Measurements from ENCODE around the gene KRT16. TPM values are rescaled to one million over a fixed set of nuclear protein-coding genes. Genes with fewer than 3 reads are reported as not detected.

Gene KRT16
- total RNA-seq, 1 donor, result 4.3 TPM

DNA sequence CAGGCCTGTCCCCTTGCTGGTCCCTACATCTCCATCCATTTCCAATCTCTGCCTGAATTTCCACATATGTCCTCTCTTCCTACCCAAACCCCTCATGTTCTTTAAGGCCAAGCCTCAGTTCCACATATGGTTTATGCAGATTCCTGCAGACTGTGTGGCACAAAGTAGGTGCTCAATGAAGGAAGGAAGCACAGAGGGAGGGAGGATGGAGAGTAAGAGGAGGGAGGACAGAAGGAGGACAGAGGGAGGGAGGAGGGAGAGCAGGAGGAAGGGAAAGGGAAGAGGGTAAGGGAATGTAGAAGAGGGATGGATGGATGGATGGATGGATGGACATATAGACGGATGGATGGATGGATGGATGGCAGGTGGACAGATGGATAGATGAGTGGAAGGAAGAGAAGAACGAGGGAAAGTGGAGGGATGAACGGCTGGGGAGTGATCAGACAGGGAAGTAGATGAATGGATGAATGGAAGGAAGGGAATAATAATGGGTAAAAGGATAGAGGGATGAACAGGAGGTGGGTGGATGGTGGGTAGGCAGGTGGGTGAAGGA is 18.1 kb downstream of the KRT16 start:
- no peak overlapping the region for H3K4me2 ChIP-seq (ENCODE audit: insufficient read depth, low read length)
- no peak overlapping the region for H2AFZ ChIP-seq (ENCODE audit: low read length)
- TF ChIP-seq, protein P1, sequence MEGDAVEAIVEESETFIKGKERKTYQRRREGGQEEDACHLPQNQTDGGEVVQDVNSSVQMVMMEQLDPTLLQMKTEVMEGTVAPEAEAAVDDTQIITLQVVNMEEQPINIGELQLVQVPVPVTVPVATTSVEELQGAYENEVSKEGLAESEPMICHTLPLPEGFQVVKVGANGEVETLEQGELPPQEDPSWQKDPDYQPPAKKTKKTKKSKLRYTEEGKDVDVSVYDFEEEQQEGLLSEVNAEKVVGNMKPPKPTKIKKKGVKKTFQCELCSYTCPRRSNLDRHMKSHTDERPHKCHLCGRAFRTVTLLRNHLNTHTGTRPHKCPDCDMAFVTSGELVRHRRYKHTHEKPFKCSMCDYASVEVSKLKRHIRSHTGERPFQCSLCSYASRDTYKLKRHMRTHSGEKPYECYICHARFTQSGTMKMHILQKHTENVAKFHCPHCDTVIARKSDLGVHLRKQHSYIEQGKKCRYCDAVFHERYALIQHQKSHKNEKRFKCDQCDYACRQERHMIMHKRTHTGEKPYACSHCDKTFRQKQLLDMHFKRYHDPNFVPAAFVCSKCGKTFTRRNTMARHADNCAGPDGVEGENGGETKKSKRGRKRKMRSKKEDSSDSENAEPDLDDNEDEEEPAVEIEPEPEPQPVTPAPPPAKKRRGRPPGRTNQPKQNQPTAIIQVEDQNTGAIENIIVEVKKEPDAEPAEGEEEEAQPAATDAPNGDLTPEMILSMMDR (IDR thresholded peaks at IDR 0.05; ENCODE audit: extremely low read depth, low read depth, low read length), result no peak
- H3K4me1 ChIP-seq (ENCODE audit: insufficient read depth, low read length), result no peaks in the 10 kb centered on the region
- H3K27ac ChIP-seq (ENCODE audit: low read depth, low read length), result no peak overlapping the region
- H3K9me3 ChIP-seq (ENCODE audit: low read depth, low read length), result no peaks in the 10 kb centered on the region
- DNase-seq (ENCODE audit: insufficient read length, low spot score, missing footprints), result no peak
- no peaks in the 10 kb centered on the region for H3K36me3 ChIP-seq (ENCODE audit: insufficient read depth, low read length)
- no peaks in the 10 kb centered on the region for H3K79me2 ChIP-seq (ENCODE audit: insufficient read depth, low read length)
- no peaks in the 10 kb centered on the region for H4K20me1 ChIP-seq (ENCODE audit: insufficient read depth, low read length)
- no peak overlapping the region for H3K4me3 ChIP-seq (ENCODE audit: insufficient read depth, low read length)
- H3K27me3 ChIP-seq (ENCODE audit: insufficient read depth, low read length), result peaks cover 26% of the 10 kb centered on the region

DNA sequence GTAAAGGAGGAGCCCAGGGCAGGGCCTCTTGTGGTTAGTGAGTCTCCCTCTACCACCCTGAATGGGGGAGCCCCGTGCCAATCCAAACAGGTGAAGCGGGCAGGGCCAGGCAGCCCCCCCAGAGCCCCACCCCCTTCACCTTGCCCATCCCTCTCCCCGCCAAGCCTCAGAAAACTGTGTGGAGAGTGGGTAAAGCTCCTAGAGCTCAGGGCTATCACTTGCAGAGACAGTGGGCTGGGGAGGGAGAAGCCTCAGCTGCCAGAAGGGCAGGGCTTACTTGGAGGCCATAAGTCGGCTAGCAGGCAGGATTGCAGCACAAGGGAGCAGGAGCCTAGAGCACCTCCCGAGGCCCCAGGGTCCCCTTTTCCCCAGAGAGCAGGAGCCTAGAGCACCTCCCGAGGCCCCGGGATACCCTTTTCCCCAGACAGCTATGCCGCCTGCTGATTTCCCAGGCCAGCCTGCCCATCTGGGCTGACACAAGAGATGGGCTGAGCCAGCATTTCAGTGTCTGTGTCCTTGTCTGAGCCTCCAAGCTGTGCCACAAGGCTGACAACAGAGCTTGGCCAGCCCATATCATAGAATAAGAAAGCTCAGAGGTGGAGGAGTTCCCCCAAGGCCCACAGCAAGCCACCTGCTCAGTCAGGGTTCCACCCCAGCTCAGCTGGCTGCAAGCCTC is 19.1 kb downstream of the KRT16 start:
- no peak overlapping the region for H3K4me3 ChIP-seq (ENCODE audit: insufficient read depth, low read length)
- H3K27ac ChIP-seq (ENCODE audit: low read depth, low read length), result no peak overlapping the region
- no peaks in the 10 kb centered on the region for H3K79me2 ChIP-seq (ENCODE audit: insufficient read depth, low read length)
- H3K27me3 ChIP-seq (ENCODE audit: insufficient read depth, low read length), result peaks cover 28% of the 10 kb centered on the region
- H4K20me1 ChIP-seq (ENCODE audit: insufficient read depth, low read length), result no peaks in the 10 kb centered on the region
- no peaks in the 10 kb centered on the region for H3K36me3 ChIP-seq (ENCODE audit: insufficient read depth, low read length)
- DNase-seq (ENCODE audit: insufficient read length, low spot score, missing footprints), result no peak
- H3K4me2 ChIP-seq (ENCODE audit: insufficient read depth, low read length), result no peak overlapping the region
- no peaks in the 10 kb centered on the region for H3K9me3 ChIP-seq (ENCODE audit: low read depth, low read length)
- TF ChIP-seq, protein P1 (IDR thresholded peaks at IDR 0.05; ENCODE audit: extremely low read depth, low read depth, low read length), result no peak
- no peak overlapping the region for H2AFZ ChIP-seq (ENCODE audit: low read length)
- H3K4me1 ChIP-seq (ENCODE audit: insufficient read depth, low read length), result no peaks in the 10 kb centered on the region

DNA sequence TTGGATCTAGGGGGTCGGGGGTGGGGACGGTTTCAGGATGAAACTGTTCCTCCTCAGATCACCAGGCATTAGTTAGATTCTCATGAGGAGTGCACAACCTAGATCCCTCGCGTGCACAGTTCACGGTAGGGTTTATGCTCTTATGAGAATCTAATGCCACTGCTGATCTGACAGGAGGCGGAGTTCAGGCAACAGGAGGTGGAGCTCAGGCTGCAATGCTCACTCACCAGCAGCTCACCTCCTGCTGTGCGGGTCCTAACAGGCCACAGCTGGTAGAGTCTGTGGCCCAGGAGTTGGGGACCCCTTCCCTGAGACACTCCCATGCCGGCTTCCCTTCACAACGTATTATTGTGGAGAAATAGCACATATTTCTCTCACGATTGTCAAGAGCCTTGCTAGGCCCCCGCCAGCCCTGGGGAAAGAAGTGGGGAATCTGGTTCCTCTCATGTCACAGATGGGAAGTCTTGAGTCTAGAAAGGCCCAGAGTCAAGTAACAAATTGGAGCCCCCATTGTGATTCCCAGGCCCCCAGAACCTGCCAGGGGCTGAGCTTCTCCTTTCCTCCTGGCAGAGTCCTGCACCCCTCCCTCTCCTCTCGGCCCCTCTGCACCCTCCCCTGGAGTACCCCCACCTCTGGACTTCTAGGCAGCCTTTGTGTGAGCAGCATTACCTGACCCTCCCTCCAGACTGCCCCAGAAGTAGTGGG is 19.8 kb downstream of the KRT16 start:
- no peak overlapping the region for H2AFZ ChIP-seq (ENCODE audit: low read length)
- no peaks in the 10 kb centered on the region for H4K20me1 ChIP-seq (ENCODE audit: insufficient read depth, low read length)
- no peak overlapping the region for H3K27ac ChIP-seq (ENCODE audit: low read depth, low read length)
- H3K4me3 ChIP-seq (ENCODE audit: insufficient read depth, low read length), result no peak overlapping the region
- H3K9me3 ChIP-seq (ENCODE audit: low read depth, low read length), result no peaks in the 10 kb centered on the region
- H3K79me2 ChIP-seq (ENCODE audit: insufficient read depth, low read length), result no peaks in the 10 kb centered on the region
- H3K27me3 ChIP-seq (ENCODE audit: insufficient read depth, low read length), result peaks cover 28% of the 10 kb centered on the region
- peaks cover 3% of the 10 kb centered on the region for H3K4me1 ChIP-seq (ENCODE audit: insufficient read depth, low read length)
- H3K4me2 ChIP-seq (ENCODE audit: insufficient read depth, low read length), result no peak overlapping the region
- H3K36me3 ChIP-seq (ENCODE audit: insufficient read depth, low read length), result no peaks in the 10 kb centered on the region
- TF ChIP-seq, protein P1 (IDR thresholded peaks at IDR 0.05; ENCODE audit: extremely low read depth, low read depth, low read length), result no peak
- DNase-seq (ENCODE audit: insufficient read length, low spot score, missing footprints), result no peak

DNA sequence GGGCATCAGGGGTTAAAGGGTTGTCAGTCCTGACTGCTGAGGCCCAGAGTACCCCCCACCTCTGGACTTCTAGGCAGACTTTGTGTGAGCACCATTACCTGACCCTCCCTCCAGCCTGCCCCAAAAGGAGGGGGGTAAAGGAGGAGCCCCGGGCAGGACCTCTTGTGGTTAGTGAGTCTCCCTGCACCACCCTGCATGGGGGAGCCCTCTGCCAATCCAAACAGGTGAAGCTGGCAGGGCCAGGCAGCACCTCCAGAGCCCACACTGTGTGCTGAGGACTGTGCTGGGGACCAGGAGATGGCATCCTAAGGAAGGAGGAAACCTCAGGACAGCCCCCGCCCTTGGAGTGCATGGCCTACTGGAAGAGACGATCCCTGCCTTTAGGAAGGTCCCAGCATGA is 23.3 kb downstream of the KRT16 start:
- Histone ChIP-seq H3K4me1 (ENCODE audit: insufficient read depth, low read length) (peaks cover 3% of the 10 kb centered on the region), H3K36me3 (ENCODE audit: insufficient read depth, low read length) (no peaks in the 10 kb centered on the region)
- DNase-seq (ENCODE audit: insufficient read length, low spot score, missing footprints), result no peak

More for the DNA sequence above, 23.3 kb downstream of the KRT16 start:
- H3K4me2 ChIP-seq (ENCODE audit: insufficient read depth, low read length), result no peak overlapping the region
- no peak overlapping the region for H3K4me3 ChIP-seq (ENCODE audit: insufficient read depth, low read length)
- no peak overlapping the region for H3K27ac ChIP-seq (ENCODE audit: low read depth, low read length)
- no peaks in the 10 kb centered on the region for H3K9me3 ChIP-seq (ENCODE audit: low read depth, low read length)
- H4K20me1 ChIP-seq (ENCODE audit: insufficient read depth, low read length), result no peaks in the 10 kb centered on the region
- H3K27me3 ChIP-seq (ENCODE audit: insufficient read depth, low read length), result peaks cover 22% of the 10 kb centered on the region
- H3K79me2 ChIP-seq (ENCODE audit: insufficient read depth, low read length), result no peaks in the 10 kb centered on the region
- TF ChIP-seq, protein P1 (IDR thresholded peaks at IDR 0.05; ENCODE audit: extremely low read depth, low read depth, low read length), result no peak
- H2AFZ ChIP-seq (ENCODE audit: low read length), result no peak overlapping the region

Measured in osteoblast (primary cell).